Measurements from ENCODE around the gene NOTCH1.

NOTCH1 gene

GRCh38 chr9:136517950-136518349, 27.9 kb downstream of the NOTCH1 start:
- H3K36me3 ChIP-seq (ENCODE audit: control insufficient read depth, insufficient read depth, low read length), result peaks cover 37% of the 10 kb centered on the region
- no peak overlapping the region for H3K9ac ChIP-seq (ENCODE audit: low read length)
- H3K4me1 ChIP-seq (ENCODE audit: control insufficient read depth, insufficient read depth, low read length), result no peaks in the 10 kb centered on the region

GRCh38 chr9:136517012-136517743, 28.7 kb downstream of the NOTCH1 start:
- no peaks in the 10 kb centered on the region for H3K27me3 ChIP-seq (ENCODE audit: control insufficient read depth, insufficient read depth, low read length)
- H3K4me3 ChIP-seq (ENCODE audit: low read length), result no peak overlapping the region
- no peaks in the 10 kb centered on the region for H3K4me1 ChIP-seq (ENCODE audit: control insufficient read depth, insufficient read depth, low read length)
- no peak overlapping the region for H3K9ac ChIP-seq (ENCODE audit: low read length)
- peaks cover 35% of the 10 kb centered on the region for H3K36me3 ChIP-seq (ENCODE audit: control insufficient read depth, insufficient read depth, low read length)
- H3K27ac ChIP-seq (ENCODE audit: low read depth, low read length), result no peak overlapping the region

More at GRCh38 chr9:136517950-136518349, 27.9 kb downstream of the NOTCH1 start:
- no peaks in the 10 kb centered on the region for H3K27me3 ChIP-seq (ENCODE audit: control insufficient read depth, insufficient read depth, low read length)
- H3K27ac ChIP-seq (ENCODE audit: low read depth, low read length), result no peak overlapping the region
- no peak overlapping the region for H3K4me3 ChIP-seq (ENCODE audit: low read length)

- H3K9ac ChIP-seq (ENCODE audit: low read length), result no peak overlapping the region
- H3K27ac ChIP-seq (ENCODE audit: low read depth, low read length), result no peak overlapping the region
- no peak overlapping the region for H3K4me3 ChIP-seq (ENCODE audit: low read length)
- no peaks in the 10 kb centered on the region for H3K27me3 ChIP-seq (ENCODE audit: control insufficient read depth, insufficient read depth, low read length)
- H3K4me1 ChIP-seq (ENCODE audit: control insufficient read depth, insufficient read depth, low read length), result no peaks in the 10 kb centered on the region
- peaks cover 40% of the 10 kb centered on the region for H3K36me3 ChIP-seq (ENCODE audit: control insufficient read depth, insufficient read depth, low read length)
Measured at GRCh38 chr9:136516191-136516654, 29.6 kb downstream of the NOTCH1 start.

- H3K4me1 ChIP-seq (ENCODE audit: control insufficient read depth, insufficient read depth, low read length), result no peaks in the 10 kb centered on the region
- H3K36me3 ChIP-seq (ENCODE audit: control insufficient read depth, insufficient read depth, low read length), result peaks cover 46% of the 10 kb centered on the region
- no peak overlapping the region for H3K27ac ChIP-seq (ENCODE audit: low read depth, low read length)
- H3K9ac ChIP-seq (ENCODE audit: low read length), result no peak overlapping the region
- no peaks in the 10 kb centered on the region for H3K27me3 ChIP-seq (ENCODE audit: control insufficient read depth, insufficient read depth, low read length)
- no peak overlapping the region for H3K4me3 ChIP-seq (ENCODE audit: low read length)
Measured at GRCh38 chr9:136515276-136515675, 30.6 kb downstream of the NOTCH1 start.

GRCh38 chr9:136514022-136514714, 31.7 kb downstream of the NOTCH1 start:
- H3K27ac ChIP-seq (ENCODE audit: low read depth, low read length), result no peak overlapping the region
- H3K4me1 ChIP-seq (ENCODE audit: control insufficient read depth, insufficient read depth, low read length), result no peaks in the 10 kb centered on the region
- peaks cover 54% of the 10 kb centered on the region for H3K36me3 ChIP-seq (ENCODE audit: control insufficient read depth, insufficient read depth, low read length)
- no peak overlapping the region for H3K9ac ChIP-seq (ENCODE audit: low read length)
- H3K4me3 ChIP-seq (ENCODE audit: low read length), result no peak overlapping the region
- no peaks in the 10 kb centered on the region for H3K27me3 ChIP-seq (ENCODE audit: control insufficient read depth, insufficient read depth, low read length)

- no peaks in the 10 kb centered on the region for H3K27me3 ChIP-seq (ENCODE audit: control insufficient read depth, insufficient read depth, low read length)
- H3K9ac ChIP-seq (ENCODE audit: low read length), result no peak overlapping the region
- H3K4me1 ChIP-seq (ENCODE audit: control insufficient read depth, insufficient read depth, low read length), result no peaks in the 10 kb centered on the region
- H3K36me3 ChIP-seq (ENCODE audit: control insufficient read depth, insufficient read depth, low read length), result peaks cover 49% of the 10 kb centered on the region
- no peak overlapping the region for H3K4me3 ChIP-seq (ENCODE audit: low read length)
- H3K27ac ChIP-seq (ENCODE audit: low read depth, low read length), result no peak overlapping the region
Measured at GRCh38 chr9:136513191-136513590, 32.7 kb downstream of the NOTCH1 start.

GRCh38 chr9:136512651-136513071, 33.2 kb downstream of the NOTCH1 start:
- peak overlapping the region; percentile 23 for H3K27ac ChIP-seq (ENCODE audit: low read depth, low read length)
- H3K4me3 ChIP-seq (ENCODE audit: low read length), result no peak overlapping the region
- H3K9ac ChIP-seq (ENCODE audit: low read length), result no peak overlapping the region
- no peaks in the 10 kb centered on the region for H3K4me1 ChIP-seq (ENCODE audit: control insufficient read depth, insufficient read depth, low read length)
- H3K27me3 ChIP-seq (ENCODE audit: control insufficient read depth, insufficient read depth, low read length), result no peaks in the 10 kb centered on the region
- H3K36me3 ChIP-seq (ENCODE audit: control insufficient read depth, insufficient read depth, low read length), result peaks cover 49% of the 10 kb centered on the region

- Histone ChIP-seq H3K27ac (ENCODE audit: low read depth, low read length) (peak overlapping the region; percentile 61), H3K4me3 (ENCODE audit: low read length) (no peak overlapping the region), H3K36me3 (ENCODE audit: control insufficient read depth, insufficient read depth, low read length) (peaks cover 52% of the 10 kb centered on the region), H3K4me1 (ENCODE audit: control insufficient read depth, insufficient read depth, low read length) (no peaks in the 10 kb centered on the region), H3K9ac (ENCODE audit: low read length) (no peak overlapping the region), H3K27me3 (ENCODE audit: control insufficient read depth, insufficient read depth, low read length) (no peaks in the 10 kb centered on the region)
Measured at GRCh38 chr9:136511670-136512592, 33.9 kb downstream of the NOTCH1 start.

GRCh38 chr9:136511144-136511669, 34.6 kb downstream of the NOTCH1 start:
- H3K9ac ChIP-seq (ENCODE audit: low read length), result no peak overlapping the region
- H3K36me3 ChIP-seq (ENCODE audit: control insufficient read depth, insufficient read depth, low read length), result peaks cover 56% of the 10 kb centered on the region
- peak overlapping the region; percentile 61 for H3K27ac ChIP-seq (ENCODE audit: low read depth, low read length)
- no peak overlapping the region for H3K4me3 ChIP-seq (ENCODE audit: low read length)
- no peaks in the 10 kb centered on the region for H3K4me1 ChIP-seq (ENCODE audit: control insufficient read depth, insufficient read depth, low read length)
- H3K27me3 ChIP-seq (ENCODE audit: control insufficient read depth, insufficient read depth, low read length), result no peaks in the 10 kb centered on the region

GRCh38 chr9:136510561-136510960, 35.3 kb downstream of the NOTCH1 start:
- Histone ChIP-seq H3K36me3 (ENCODE audit: control insufficient read depth, insufficient read depth, low read length) (peaks cover 60% of the 10 kb centered on the region), H3K27ac (ENCODE audit: low read depth, low read length) (no peak overlapping the region), H3K9ac (ENCODE audit: low read length) (no peak overlapping the region), H3K27me3 (ENCODE audit: control insufficient read depth, insufficient read depth, low read length) (no peaks in the 10 kb centered on the region), H3K4me1 (ENCODE audit: control insufficient read depth, insufficient read depth, low read length) (no peaks in the 10 kb centered on the region), H3K4me3 (ENCODE audit: low read length) (no peak overlapping the region)

- H3K27ac ChIP-seq (ENCODE audit: low read depth, low read length), result no peak overlapping the region
- H3K4me3 ChIP-seq (ENCODE audit: low read length), result no peak overlapping the region
- H3K9ac ChIP-seq (ENCODE audit: low read length), result no peak overlapping the region
- H3K27me3 ChIP-seq (ENCODE audit: control insufficient read depth, insufficient read depth, low read length), result no peaks in the 10 kb centered on the region
- H3K4me1 ChIP-seq (ENCODE audit: control insufficient read depth, insufficient read depth, low read length), result no peaks in the 10 kb centered on the region
- H3K36me3 ChIP-seq (ENCODE audit: control insufficient read depth, insufficient read depth, low read length), result peaks cover 60% of the 10 kb centered on the region
Measured at GRCh38 chr9:136509549-136509948, 36.3 kb downstream of the NOTCH1 start.
